ENCODE results near the gene SNAI3. TPM values are rescaled to one million over a fixed set of nuclear protein-coding genes. Genes with fewer than 3 reads are reported as not detected.

The SNAI3 gene
- total and polyA plus RNA-seq, 5 donors from 2014 or later: 10.4 to 17.4 (median 16.1) TPM

Other genes with a start within 250 kb of the SNAI3 start
- 30.2 TPM for gene ZFPM1, start 233.2 kb downstream of the SNAI3 start, total RNA-seq
- under 1 TPM; 0.07 to 0.41 (median 0.13) TPM for gene ZFPM1, start 233.2 kb downstream of the SNAI3 start, polyA plus RNA-seq
- gene ZC3H18, start 116.1 kb downstream of the SNAI3 start, total RNA-seq: 162 TPM
- gene ZC3H18, start 116.1 kb downstream of the SNAI3 start, polyA plus RNA-seq: 10 to 100 TPM; 10.9 to 15.3 (median 12.8) TPM
- gene IL17C, start 47.9 kb downstream of the SNAI3 start, total RNA-seq: 1.2 TPM
- not detected for gene IL17C, start 47.9 kb downstream of the SNAI3 start, polyA plus RNA-seq
- gene CYBA, start 35.5 kb downstream of the SNAI3 start, total RNA-seq: 351 TPM
- 100 to 1,000 TPM; 707 to 964 (median 782) TPM for gene CYBA, start 35.5 kb downstream of the SNAI3 start, polyA plus RNA-seq
- 59.7 TPM for gene MVD, start 23.4 kb downstream of the SNAI3 start, total RNA-seq
- gene MVD, start 23.4 kb downstream of the SNAI3 start, polyA plus RNA-seq: 10 to 100 TPM; 19.6 to 27.8 (median 21.9) TPM
- gene RNF166, start 19.9 kb upstream of the SNAI3 start, total RNA-seq: 420 TPM
- gene RNF166, start 19.9 kb upstream of the SNAI3 start, polyA plus RNA-seq: 100 to 1,000 TPM in 1 of 4 donors, 10 to 100 TPM in 3; 63.6 to 118 (median 97.3) TPM
- 26.0 TPM for gene CTU2, start 20.0 kb upstream of the SNAI3 start, total RNA-seq
- gene CTU2, start 20.0 kb upstream of the SNAI3 start, polyA plus RNA-seq: 10 to 100 TPM; 11.8 to 14.0 (median 12.6) TPM
- gene PIEZO1, start 98.7 kb upstream of the SNAI3 start, total RNA-seq: 337 TPM
- gene PIEZO1, start 98.7 kb upstream of the SNAI3 start, polyA plus RNA-seq: 10 to 100 TPM; 18.1 to 23.6 (median 19.9) TPM
- gene CDT1, start 117.3 kb upstream of the SNAI3 start, total RNA-seq: 4.8 TPM
- gene CDT1, start 117.3 kb upstream of the SNAI3 start, polyA plus RNA-seq: 1 to 10 TPM in 2 of 4 donors, under 1 TPM in 2; 0.60 to 1.4 (median 1.2) TPM
- 145 TPM for gene APRT, start 125.4 kb upstream of the SNAI3 start, total RNA-seq
- gene APRT, start 125.4 kb upstream of the SNAI3 start, polyA plus RNA-seq: 100 to 1,000 TPM; 370 to 489 (median 443) TPM
- 63.1 TPM for gene GALNS, start 170.4 kb upstream of the SNAI3 start, total RNA-seq
- 10 to 100 TPM in 3 of 4 donors, 1 to 10 TPM in 1; 8.1 to 13.9 (median 11.3) TPM for gene GALNS, start 170.4 kb upstream of the SNAI3 start, polyA plus RNA-seq
- 49.5 TPM for gene TRAPPC2L, start 170.6 kb upstream of the SNAI3 start, total RNA-seq
- 100 to 1,000 TPM; 111 to 164 (median 131) TPM for gene TRAPPC2L, start 170.6 kb upstream of the SNAI3 start, polyA plus RNA-seq
- gene PABPN1L, start 180.2 kb upstream of the SNAI3 start, total RNA-seq: not detected
- not detected for gene PABPN1L, start 180.2 kb upstream of the SNAI3 start, polyA plus RNA-seq